ENCODE data around the gene CACFD1.

GRCh38 chr9:133445293-133445969 is 14.3 kb upstream of the CACFD1 start:
- TF ChIP-seq GATA2 (IDR thresholded peaks at IDR 0.05; ENCODE audit: low read depth, low read length) (no peak), GATA3 (IDR thresholded peaks at IDR 0.05; ENCODE audit: low read depth, low read length) (no peak)

Measured in SH-SY5Y (cell line).